IPS DF 6.9 (cell line): Measurements from ENCODE around the gene VRTN.

Experiments used
- DNase-seq: peaks from one replicate; pipeline ENCODE4 v3.0.0-alpha.2; 2013; ENCODE audit warnings: low read depth, low spot score
- H3K27ac ChIP-seq: one replicate; pipeline ENCODE4 v1.5.1; 2013; ENCODE audit warnings: low read length, control low read depth
- H3K27me3 ChIP-seq: 2 replicates; pipeline ENCODE4 v1.6.1; 2013; ENCODE audit warnings: mild to moderate bottlenecking, low read length; ENCODE audit not compliant: control insufficient read depth, insufficient read depth
- H3K36me3 ChIP-seq: 2 replicates; pipeline ENCODE4 v1.6.1; 2013; ENCODE audit warnings: low read length; ENCODE audit not compliant: control insufficient read depth, insufficient read depth
- H3K4me1 ChIP-seq: 2 replicates; pipeline ENCODE4 v1.6.1; 2013; ENCODE audit warnings: low read length; ENCODE audit not compliant: control insufficient read depth, insufficient read depth
- H3K4me3 ChIP-seq: 2 replicates; pipeline ENCODE4 v1.5.1; 2013; ENCODE audit warnings: mild to moderate bottlenecking, low read length
- H3K9me3 ChIP-seq: 2 replicates; pipeline ENCODE4 v1.6.1; 2013; ENCODE audit warnings: low read length, inconsistent platforms; ENCODE audit not compliant: control insufficient read depth, insufficient read depth
- WGBS: extraction: QIAGEN DNeasy Blood & Tissue Kit; methylation state at CpG from one replicate; pipeline ENCODE4 v1.1.7; 2013; ENCODE audit warnings: mixed read lengths, missing lambda C conversion rate; ENCODE audit not compliant: insufficient read length, insufficient coverage; 5-methylcytosine and 5-hydroxymethylcytosine counted together

Gene VRTN

DNA sequence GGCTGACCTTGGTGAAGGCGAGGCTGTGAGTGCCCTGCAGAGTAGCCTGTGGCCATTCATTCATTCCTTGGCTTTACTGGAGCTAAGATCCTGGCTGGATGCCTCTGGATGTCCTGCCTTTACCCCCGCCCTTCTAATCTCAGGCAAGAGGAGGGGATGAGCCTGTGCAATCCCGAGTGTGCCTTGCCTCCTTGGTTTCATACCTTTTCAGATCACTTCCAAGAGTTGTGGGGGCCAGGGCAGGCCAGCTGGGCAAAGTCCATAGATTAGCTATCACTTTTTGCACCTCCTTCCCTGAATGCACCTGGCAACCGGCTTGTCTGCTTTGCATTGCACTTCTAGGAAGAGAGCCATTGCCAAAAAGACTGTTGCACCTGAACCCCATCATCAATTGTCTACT, 1.5 kb downstream of the VRTN start:
- no peak for DNase-seq
- no peaks in the 10 kb centered on the region for H3K36me3 ChIP-seq
- H3K9me3 ChIP-seq = no peaks in the 10 kb centered on the region
- no peaks in the 10 kb centered on the region for H3K27me3 ChIP-seq
- no peaks in the 10 kb centered on the region for H3K4me1 ChIP-seq
- peak overlapping the region; percentile 17 for H3K27ac ChIP-seq
- peak overlapping the region; percentile 92; the same call in 1 of the 2 replicates for H3K4me3 ChIP-seq
- no CpG with 5 or more reads among the region's 4 CpGs for WGBS

- Histone ChIP-seq H3K9me3 (no peaks in the 10 kb centered on the region), H3K27me3 (no peaks in the 10 kb centered on the region), H3K4me3 (peak overlapping the region; percentile 92; the same call in 1 of the 2 replicates), H3K4me1 (no peaks in the 10 kb centered on the region), H3K36me3 (no peaks in the 10 kb centered on the region), H3K27ac (no peak overlapping the region)
- no peak for DNase-seq
- no CpG with 5 or more reads among the region's 11 CpGs for WGBS
Measured at GRCh38 chr14:74350211-74350927, 2.1 kb downstream of the VRTN start.

- H3K4me3 ChIP-seq = peak overlapping the region; percentile 92; the same call in 1 of the 2 replicates
- H3K27ac ChIP-seq = no peak overlapping the region
- WGBS = no CpG with 5 or more reads among the region's 1 CpG
- H3K36me3 ChIP-seq = no peaks in the 10 kb centered on the region
- H3K9me3 ChIP-seq = no peaks in the 10 kb centered on the region
- no peak for DNase-seq
- H3K27me3 ChIP-seq = no peaks in the 10 kb centered on the region
- H3K4me1 ChIP-seq = no peaks in the 10 kb centered on the region
Measured at GRCh38 chr14:74350928-74351323, 2.7 kb downstream of the VRTN start.

DNA sequence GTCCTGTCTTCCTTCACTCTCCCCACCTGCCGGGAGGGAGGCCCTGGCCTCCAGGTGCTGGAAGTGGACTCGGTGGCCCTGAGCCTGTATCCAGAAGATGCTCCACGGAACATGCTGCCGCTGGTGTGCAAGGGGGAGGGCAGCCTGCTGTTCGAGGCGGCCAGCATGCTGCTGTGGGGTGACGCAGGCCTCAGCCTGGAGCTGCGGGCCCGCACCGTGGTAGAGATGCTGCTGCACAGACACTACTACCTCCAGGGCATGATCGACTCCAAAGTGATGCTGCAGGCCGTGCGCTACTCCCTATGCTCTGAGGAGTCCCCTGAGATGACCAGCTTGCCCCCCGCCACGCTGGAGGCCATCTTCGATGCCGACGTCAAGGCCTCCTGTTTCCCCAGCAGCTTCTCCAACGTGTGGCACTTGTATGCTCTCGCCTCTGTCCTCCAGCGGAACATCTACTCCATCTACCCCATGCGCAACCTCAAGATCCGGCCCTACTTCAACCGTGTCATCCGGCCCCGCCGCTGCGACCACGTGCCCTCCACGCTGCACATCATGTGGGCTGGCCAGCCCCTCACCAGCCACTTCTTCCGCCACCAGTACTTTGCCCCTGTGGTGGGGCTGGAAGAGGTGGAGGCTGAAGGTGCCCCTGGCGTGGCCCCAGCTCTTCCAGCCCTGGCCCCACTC, 8.8 kb downstream of the VRTN start:
- no CpG with 5 or more reads among the region's 32 CpGs for WGBS
- Histone ChIP-seq H3K9me3 (no peaks in the 10 kb centered on the region), H3K36me3 (peaks cover 39% of the 10 kb centered on the region)

GRCh38 chr14:74357585-74357984, 9.3 kb downstream of the VRTN start:
- H3K36me3 ChIP-seq = peaks cover 40% of the 10 kb centered on the region
- no peak for DNase-seq
- H3K4me1 ChIP-seq = peaks cover 4% of the 10 kb centered on the region
- H3K27me3 ChIP-seq = no peaks in the 10 kb centered on the region
- WGBS = no CpG with 5 or more reads among the region's 19 CpGs
- no peaks in the 10 kb centered on the region for H3K9me3 ChIP-seq
- no peak overlapping the region for H3K4me3 ChIP-seq
- no peak overlapping the region for H3K27ac ChIP-seq

More for the DNA sequence above, 8.8 kb downstream of the VRTN start:
- DNase-seq = no peak
- Histone ChIP-seq H3K27ac (no peak overlapping the region), H3K4me1 (peaks cover 3% of the 10 kb centered on the region), H3K27me3 (no peaks in the 10 kb centered on the region), H3K4me3 (no peak overlapping the region)

DNA sequence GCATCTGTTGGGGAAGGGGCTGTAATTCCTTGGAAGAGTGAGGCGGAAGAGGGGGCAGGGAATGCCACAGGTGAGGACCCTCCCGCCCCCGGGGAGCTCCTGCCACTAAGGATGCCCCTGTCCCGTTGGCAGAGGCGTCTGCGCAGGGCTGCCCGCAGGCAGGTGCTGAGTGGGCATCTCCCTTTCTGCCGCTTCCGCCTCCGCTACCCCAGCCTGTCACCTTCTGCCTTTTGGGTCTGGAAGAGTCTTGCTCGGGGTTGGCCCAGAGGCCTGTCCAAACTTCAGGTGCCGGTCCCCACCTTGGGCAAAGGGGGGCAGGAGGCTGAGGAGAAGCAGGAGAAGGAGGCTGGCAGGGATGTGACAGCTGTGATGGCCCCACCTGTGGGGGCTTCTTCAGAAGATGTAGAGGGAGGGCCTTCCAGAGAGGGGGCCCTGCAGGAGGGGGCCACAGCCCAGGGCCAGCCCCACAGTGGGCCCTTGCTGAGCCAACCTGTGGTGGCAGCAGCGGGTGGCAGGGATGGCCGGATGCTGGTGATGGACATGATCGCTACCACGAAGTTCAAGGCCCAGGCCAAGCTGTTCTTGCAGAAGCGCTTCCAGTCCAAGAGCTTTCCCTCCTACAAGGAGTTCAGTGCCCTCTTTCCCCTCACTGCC, 10.0 kb downstream of the VRTN start:
- peaks cover 43% of the 10 kb centered on the region for H3K36me3 ChIP-seq

GRCh38 chr14:74360163-74360562, 11.9 kb downstream of the VRTN start:
- WGBS = no CpG with 5 or more reads among the region's 3 CpGs

More for the DNA sequence above, 10.0 kb downstream of the VRTN start:
- no CpG with 5 or more reads among the region's 17 CpGs for WGBS
- DNase-seq = no peak
- H3K9me3 ChIP-seq = no peaks in the 10 kb centered on the region
- H3K27me3 ChIP-seq = no peaks in the 10 kb centered on the region
- peaks cover 6% of the 10 kb centered on the region for H3K4me1 ChIP-seq
- H3K27ac ChIP-seq = no peak overlapping the region
- H3K4me3 ChIP-seq = no peak overlapping the region

GRCh38 chr14:74362361-74362915, 14.2 kb downstream of the VRTN start:
- no peak overlapping the region for H3K27ac ChIP-seq
- H3K27me3 ChIP-seq = no peaks in the 10 kb centered on the region
- H3K36me3 ChIP-seq = peaks cover 31% of the 10 kb centered on the region
- H3K9me3 ChIP-seq = no peaks in the 10 kb centered on the region
- DNase-seq = peak; percentile 93
- no peak overlapping the region for H3K4me3 ChIP-seq
- WGBS = no CpG with 5 or more reads among the region's 12 CpGs
- peaks cover 6% of the 10 kb centered on the region for H3K4me1 ChIP-seq

More at GRCh38 chr14:74360163-74360562, 11.9 kb downstream of the VRTN start:
- peaks cover 43% of the 10 kb centered on the region for H3K36me3 ChIP-seq
- no peak overlapping the region for H3K4me3 ChIP-seq
- H3K9me3 ChIP-seq = no peaks in the 10 kb centered on the region
- no peak for DNase-seq
- peaks cover 6% of the 10 kb centered on the region for H3K4me1 ChIP-seq
- no peak overlapping the region for H3K27ac ChIP-seq
- H3K27me3 ChIP-seq = no peaks in the 10 kb centered on the region

DNA sequence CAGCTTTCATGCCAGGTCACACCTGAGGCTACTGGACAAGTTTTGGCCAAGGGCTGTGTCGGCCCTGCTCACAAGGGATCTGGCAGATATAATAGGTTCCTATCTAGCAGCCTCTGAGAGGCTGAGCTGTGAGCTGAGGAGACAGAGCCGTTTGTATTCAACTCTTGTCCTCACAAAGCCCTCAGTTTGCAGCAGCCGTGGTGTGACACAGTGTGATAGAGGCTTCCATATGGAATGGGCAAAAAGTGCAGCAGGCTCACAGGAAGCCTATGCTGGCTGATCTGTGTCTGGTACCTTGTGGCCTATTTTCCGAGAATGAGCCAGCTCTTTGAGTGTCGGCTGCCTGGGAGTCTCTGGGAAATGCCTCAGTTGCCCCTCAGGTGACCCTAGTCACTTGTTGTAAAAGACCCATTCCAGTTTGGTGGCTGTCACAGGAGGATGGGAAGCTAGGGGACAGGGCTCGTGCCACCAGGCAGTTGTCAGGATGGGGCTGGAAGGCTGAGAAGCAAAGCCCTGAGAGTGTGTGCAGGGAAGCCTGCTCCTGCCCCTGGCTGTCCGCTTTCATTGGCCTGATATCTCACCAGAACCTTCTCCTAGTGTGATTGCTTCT, 16.1 kb downstream of the VRTN start:
- no CpG with 5 or more reads among the region's 7 CpGs for WGBS
- peaks cover 12% of the 10 kb centered on the region for H3K36me3 ChIP-seq
- H3K27ac ChIP-seq = no peak overlapping the region
- H3K9me3 ChIP-seq = no peaks in the 10 kb centered on the region
- peaks cover 6% of the 10 kb centered on the region for H3K4me1 ChIP-seq
- no peak overlapping the region for H3K4me3 ChIP-seq
- no peaks in the 10 kb centered on the region for H3K27me3 ChIP-seq
- DNase-seq = no peak

GRCh38 chr14:74368026-74368425, 19.8 kb downstream of the VRTN start:
- Histone ChIP-seq H3K4me1 (no peaks in the 10 kb centered on the region), H3K27ac (no peak overlapping the region), H3K4me3 (no peak overlapping the region), H3K9me3 (no peaks in the 10 kb centered on the region), H3K27me3 (no peaks in the 10 kb centered on the region), H3K36me3 (no peaks in the 10 kb centered on the region)
- WGBS = no CpG with 5 or more reads among the region's 6 CpGs
- no peak for DNase-seq
